DND-41 (cell line): Measurements from ENCODE around the gene TPRG1.

Source experiments
- CTCF ChIP-seq: IDR thresholded peaks from 2 replicates; pipeline ENCODE4 v1.5.1; 2012; ENCODE audit warnings: borderline replicate concordance, low read length, moderate library complexity, mild to moderate bottlenecking; ENCODE audit not compliant: poor library complexity, severe bottlenecking; ENCODE audit errors: extremely low read depth
- EZH2 ChIP-seq: IDR thresholded peaks from 3 replicates; pipeline ENCODE4 v1.6.1; 2012; ENCODE audit warnings: borderline replicate concordance, low read depth, mild to moderate bottlenecking, moderate library complexity, low read length, inconsistent platforms; ENCODE audit not compliant: severe bottlenecking

GRCh38 chr3:189172668-189173419 lies 1.1 kb downstream of the TPRG1 start:
- TF ChIP-seq CTCF (no peak), EZH2 (no peak)
